Esophagus squamous epithelium (tissue), 4 donors: ENCODE measurements around the gene RPS8.

Experiments
- CTCF ChIP-seq, 6 experiments: fragments of 450-650 bp in 4 of 6; fragments of 200-600 bp in 2 of 6; sonication (generic) in 2 of 6; IDR thresholded peaks; one replicate each; pipeline ENCODE4 v1.5.1; 2016 to 2019; ENCODE audit warnings: antibody characterized with exemption in 6 of 6, mild to moderate bottlenecking in 4 of 6, moderate library complexity in 4 of 6
- POLR2A ChIP-seq, 4 donors: fragments of 450-650 bp; IDR thresholded peaks; one replicate each; pipeline ENCODE4 v1.6.1; 2017; ENCODE audit warnings: antibody characterized with exemption in 4 of 4, mild to moderate bottlenecking in 4 of 4, moderate library complexity in 3 of 4

- TF ChIP-seq CTCF (IDR thresholded peaks at IDR 0.05) (no peak), POLR2A (IDR thresholded peaks at IDR 0.05) (no peak)
Measured at GRCh38 chr1:44788120-44788860, 12.9 kb downstream of the RPS8 start, which contains the start of gene BEST4.
